HG02623 (cell line): ENCODE measurements around the gene C1R.

ENCODE experiments used
- ATAC-seq: cut with Tn5 transposase; IDR thresholded peaks from one replicate; pipeline ENCODE4 v1.9.1; 2021; ENCODE audit warnings: moderate library complexity; ENCODE audit not compliant: unreplicated experiment

C1R gene

DNA sequence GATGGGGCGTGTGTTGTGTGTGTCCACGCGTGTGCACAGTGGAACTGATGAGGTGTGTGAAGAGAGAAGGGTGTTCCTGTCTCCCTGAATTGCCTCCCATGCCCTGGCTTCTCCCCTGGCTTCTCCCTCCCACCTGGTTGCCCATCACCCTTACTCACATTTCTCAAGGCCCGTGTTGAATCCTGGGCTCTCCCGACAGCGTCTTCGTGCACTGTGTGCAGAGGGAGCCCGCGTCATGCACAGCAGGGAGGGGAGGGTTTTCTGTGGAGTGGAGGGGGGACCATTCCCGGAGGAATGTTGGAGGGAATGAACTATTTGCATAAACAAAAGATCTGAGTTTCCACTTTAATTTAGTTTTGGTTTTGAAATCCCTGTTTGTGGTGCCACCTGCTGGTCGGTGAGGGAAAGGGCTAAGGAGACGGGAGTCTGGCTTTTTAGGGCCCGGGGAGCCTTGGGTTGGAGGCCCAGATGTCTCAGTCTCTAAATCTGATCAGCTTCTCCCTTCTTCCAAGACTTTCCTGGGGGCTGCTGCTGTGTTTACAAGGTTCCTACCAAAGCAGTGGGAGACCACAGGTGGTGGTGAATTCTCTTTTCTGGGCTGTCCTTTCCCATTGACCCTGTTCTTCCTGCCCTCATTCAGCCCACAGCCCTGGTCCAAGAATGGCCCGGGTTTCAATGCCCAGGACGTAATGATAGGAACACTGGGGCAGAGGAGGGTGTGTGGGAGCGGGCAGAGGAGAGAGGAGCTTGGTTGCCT is at the start of gene C1R:
Gene C1R (minus strand): TSS at position 217 of the 757 bp plus-strand sequence. CDS start 57 bp downstream, at position 160.
- no peak for ATAC-seq

DNA sequence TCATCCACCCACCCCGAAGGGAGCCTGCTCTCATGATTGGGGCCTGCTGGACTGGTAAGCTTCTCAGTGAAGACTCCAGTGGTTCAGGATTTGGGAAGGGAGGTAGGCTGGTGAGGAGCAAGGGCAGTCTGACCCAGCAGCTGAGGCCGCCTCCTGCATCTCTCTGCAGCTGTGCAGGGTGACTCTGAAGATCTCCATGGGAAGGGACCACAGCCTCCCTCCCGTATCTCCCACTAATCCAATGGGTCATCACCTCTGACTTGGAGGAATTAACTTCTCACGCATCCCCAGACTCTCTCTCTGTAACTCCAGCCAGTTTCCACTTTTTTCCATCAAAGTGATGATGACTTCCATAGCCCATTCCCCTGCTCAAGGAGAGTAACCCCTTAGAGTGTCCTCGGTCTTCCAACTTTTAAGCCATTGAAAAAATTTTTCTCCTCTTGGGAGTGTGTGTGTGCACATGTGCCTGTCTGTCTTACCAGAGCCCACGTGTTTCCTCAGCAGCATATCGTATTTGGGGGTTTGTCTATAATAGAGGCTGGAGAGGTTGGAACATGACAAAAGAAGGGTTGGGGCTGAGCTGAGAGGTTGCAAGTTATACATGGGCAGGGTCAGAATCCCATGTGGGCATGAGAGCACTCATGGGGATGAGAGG is 49.2 kb upstream of the C1R start:
- ATAC-seq = no peak

DNA sequence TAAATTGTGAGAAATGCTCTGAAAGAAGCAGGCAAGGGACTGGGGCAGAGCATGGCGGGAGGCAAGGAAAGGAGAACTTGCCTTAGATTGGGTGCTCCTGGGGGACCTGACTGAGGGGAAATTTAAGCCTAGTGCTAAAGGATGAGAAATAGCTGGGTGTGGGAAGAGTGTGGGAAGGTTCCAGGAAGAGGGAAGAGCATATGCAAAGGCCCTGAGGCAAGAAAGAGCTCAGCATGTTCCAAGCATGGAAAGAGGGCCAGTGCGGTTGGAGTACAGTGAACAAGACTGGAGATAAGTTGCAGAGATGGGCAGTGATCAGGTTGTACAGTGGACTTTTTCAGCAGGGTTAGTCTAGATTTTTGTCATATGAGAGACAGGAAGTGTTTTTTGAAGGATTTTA is 47.0 kb upstream of the C1R start:
- ATAC-seq = no peak

DNA sequence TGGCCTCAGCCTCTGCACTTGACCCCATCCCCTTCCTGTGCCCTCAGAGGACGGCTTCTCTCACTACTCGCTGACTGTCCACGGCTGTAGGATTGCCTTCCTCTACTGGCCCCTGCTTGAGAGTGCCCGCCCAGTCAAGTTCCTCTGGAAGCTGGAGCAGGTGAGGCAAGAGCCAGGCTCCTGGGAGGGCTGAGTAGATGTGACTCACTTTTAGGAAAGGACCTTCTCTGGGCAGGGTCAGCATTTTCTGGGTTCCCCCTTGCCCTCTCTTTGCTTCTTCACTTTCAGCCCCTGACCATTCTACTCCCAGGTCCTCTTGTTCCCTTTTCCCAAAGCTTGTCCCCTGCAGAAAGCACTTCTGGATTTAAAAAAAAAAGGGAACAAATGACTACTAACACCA is 45.7 kb upstream of the C1R start:
- no peak for ATAC-seq

DNA sequence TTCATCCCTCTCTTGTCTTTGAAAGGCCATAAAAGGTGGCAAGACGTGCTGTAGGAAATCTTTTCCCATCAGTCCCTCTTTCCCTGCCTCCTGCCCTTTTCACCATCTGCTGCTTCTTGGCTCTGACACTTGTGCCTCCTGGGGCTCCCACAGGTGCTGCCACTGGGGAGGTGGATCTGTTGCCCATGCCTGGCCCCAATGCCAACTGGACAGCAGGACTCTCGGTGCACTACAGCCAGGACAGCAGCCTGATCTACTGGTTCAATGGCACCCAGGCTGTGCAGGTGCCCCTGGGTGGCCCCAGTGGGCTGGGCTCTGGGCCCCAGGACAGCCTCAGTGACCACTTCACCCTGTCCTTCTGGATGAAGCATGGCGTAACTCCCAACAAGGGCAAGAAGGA is 44.4 kb upstream of the C1R start:
- ATAC-seq = no peak

- ATAC-seq = no peak
Measured at GRCh38 chr12:7136071-7136470, 43.8 kb upstream of the C1R start.

GRCh38 chr12:7134396-7135166 is 42.3 kb upstream of the C1R start:
- ATAC-seq = no peak

GRCh38 chr12:7131502-7131866 is 39.2 kb upstream of the C1R start:
- ATAC-seq = no peak

DNA sequence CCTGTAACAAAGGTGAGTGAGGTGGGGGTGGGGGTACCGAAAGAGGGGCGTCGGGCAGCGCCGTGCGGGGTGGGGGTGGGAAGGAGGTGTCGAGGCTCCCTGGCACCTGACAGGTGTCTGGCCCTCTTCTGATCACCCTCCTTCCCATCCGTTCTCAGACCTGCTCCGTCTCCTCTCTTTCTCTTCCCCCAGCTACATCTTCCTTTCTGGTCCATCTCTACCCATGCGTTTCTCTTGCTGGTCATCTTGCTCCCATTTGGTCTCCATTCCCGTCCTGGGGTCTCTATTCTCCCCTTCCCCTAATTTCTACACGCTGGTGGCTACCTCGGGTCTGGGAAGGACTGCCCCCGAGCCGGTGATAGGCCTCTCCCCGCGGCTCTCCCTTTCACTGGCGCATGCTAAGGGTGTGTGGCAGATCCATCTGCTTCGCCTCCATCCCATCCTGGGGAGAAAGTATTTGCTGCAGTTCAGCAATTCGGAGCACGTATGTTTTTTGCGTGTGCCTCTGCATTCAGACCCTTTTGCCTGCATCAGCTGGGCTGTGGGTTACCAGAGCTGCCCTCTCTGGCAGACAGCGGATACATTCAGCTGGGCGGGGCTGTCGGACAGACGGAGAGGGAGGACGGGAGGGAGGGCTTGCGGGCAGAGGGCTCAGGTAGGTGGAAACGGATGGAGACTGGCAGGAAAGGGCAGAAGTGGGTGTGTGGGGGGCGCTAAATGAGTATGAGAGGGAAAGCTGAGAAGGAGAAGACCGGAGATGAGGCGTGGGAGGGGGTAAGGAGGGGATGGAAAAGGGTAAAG is 38.7 kb upstream of the C1R start:
- ATAC-seq = peak; percentile 41

DNA sequence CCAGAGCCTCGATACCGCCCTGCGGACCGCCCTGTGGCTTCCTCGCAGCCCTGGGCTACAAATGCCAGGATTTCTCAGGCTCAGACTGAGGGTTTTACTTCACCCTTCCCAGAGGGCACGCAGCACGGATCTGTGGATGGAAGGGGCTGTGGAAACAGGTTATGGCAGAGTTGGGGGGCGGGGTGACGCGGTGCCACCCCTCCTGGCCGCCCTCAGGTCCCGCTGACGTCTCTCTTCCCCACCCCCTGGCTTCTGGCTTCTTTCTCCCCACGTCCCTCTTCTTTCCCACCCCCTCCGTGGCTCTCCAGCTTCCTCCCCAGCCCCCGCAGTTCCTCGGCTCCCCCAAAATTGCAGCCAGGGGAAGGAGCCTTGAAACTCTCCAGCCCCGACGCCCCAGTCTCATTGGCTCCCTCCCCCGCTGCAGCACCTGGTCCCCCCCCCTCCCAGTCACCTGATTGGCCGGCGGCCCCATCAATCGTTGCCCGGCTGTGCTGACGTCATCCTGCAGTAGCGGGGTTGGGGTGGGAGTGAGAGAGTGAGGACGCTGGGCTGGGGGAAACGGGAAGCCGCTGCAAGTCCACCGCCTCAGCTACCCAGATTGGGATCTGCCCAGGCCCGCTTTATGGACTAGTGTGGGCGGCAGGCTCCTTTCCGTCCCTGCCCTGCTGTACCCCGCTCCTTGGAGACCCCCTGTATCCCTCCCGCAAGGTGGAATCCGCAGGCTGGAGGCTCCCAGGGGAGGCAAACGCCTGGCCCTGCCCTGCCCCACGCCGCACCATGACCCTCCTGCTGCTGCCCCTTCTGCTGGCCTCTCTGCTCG is 37.8 kb upstream of the C1R start, which contains the start of gene CLSTN3:
Gene CLSTN3 (plus strand): TSS at position 500 of the 820 bp plus-strand sequence. CDS start 278 bp downstream, at position 778.
- ATAC-seq = peak; percentile 64

GRCh38 chr12:7129287-7129871 is 37.1 kb upstream of the C1R start:
- no peak for ATAC-seq

DNA sequence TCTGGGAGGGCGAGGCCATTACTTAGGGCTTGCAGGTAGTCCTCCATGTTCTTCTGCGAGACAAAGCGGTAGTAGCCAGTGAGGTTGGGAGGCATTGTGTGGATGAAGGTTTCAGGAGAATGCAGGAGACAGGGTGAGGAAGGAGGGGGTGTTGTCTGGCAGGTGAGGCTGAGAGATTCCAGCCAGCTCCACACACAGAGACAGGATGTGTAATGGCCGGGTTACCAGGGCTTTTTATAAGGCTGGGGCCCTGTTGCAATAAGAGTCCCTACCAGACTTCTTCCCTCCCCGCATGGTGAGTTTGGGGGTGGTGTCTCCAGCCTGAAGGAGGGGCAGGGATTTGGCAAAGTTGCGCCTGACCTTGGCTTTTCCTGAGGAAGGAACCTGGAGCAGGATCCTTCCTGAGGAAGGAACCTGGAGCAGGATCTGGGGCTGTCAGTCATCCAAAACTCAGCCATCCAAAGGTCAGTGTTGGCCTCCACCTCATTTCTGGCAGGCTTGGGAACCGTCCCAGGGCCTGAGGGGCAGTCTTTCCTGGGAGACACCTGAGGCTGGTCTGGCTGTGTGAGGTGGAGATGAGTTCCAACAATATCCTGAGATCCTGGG is 36.5 kb upstream of the C1R start, which contains the start of gene RBP5:
Gene RBP5 (minus strand): TSS at position 209 of the 606 bp plus-strand sequence. CDS start 114 bp downstream, at position 95.
- ATAC-seq = no peak

DNA sequence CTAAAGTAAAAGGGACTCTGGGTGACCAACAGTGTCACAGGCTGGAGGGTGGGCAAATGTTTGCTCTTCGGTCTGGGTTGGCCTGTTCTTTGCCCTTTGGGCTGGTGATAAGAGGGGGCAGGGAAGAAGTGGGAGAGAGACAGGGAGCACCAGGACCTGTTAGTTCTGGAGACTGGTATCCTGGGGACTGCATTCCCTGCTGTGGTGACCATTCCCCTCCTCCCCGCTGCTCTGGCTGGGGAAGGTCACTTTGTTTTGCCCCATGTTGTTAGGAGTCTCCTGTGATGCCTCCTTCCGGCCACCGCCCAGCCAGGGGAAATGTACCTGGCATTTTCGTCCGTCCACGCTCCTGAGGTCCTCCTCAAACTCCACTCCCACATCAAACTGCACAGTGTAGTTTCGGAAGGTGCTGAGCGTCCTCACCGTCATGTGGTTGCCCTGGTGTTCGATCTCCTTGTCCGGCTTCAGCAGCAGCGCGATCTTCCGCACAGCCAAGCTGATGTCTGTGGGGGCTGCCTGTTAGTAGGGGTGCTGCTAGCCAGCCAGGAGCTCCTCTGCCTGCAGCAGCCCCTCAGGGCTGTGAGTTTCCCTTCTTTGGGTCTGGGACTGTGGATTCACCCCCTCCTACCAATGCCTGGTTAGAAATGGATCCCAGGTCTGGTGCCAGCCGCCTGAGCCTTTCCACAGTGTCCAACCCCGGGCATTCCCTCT is 35.8 kb upstream of the C1R start:
- no peak for ATAC-seq

DNA sequence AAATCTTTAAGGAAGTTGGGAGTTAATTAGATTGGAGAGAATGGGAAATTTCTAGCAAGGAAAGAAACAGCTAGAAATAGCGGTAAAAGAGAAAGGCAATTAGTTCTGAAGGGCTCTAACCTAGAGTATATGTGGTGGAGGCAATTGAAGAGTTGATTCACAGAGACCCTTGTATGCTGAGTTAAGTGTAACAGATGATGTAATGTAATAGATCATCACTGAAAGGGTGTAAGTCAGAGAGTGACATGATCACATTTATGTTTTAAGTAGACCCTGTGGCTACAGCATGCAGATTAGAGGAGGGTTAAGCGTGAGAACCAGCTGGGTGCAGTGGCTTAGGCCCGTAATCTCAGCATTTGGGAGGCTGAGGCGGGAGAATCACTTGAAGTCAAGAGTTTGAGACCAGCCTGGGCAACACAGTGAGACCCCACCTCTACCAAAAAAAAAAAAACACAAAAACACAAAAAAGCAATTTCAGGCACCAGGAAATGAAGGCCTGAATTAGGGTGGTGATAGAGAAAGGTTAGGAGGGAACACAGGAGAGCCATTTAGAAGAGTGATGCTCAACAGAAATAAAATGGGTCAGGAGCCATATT is 33.5 kb upstream of the C1R start:
- no peak for ATAC-seq

- no peak for ATAC-seq
Measured at GRCh38 chr12:7123806-7124522, 31.7 kb upstream of the C1R start.

DNA sequence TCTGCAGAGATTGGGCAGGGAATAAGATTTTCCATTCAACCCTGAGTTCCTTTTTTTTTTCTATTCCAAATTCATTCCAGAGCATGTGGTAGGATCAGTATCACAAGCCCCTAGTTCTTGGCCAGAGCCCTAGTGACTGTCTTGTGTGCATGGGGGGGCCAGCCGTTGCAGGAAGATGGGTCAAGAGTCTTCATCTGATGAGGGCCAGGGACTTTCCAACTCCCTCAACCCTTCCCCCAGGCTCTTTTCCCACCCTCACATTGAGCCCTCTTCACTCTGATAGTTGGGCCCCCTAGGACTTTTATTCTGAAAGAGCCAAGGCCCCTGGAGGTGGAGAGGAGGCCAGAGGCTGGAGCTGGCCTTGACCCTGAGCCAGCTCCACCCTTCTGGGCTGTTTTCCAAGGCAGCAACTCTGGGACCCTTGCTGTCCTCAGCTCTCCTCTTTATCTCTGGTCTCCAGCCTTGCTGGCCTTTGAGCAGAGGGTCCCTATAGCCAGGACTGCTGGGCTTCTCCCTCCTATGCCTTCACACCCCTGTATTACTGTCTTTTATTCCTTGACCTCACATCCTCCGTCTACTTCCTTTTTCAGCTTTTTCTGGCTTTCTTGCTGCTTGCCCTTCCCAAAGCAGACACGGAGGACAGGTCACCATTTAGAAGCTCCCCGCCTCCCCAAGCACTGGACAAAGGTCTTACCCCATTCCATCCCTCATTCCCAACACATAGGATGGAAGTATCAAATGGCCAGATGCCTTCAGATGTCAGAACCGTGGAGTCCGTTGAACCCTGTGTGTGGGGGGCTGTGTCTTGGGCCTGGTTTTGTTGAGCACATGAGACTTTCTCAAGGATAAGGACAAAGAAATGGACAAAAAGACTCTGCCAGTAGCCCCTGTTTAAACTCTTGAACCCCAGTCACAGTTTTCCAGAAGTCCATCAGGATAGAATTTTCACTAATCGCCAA is 30.8 kb upstream of the C1R start:
- no peak for ATAC-seq
